Osteoblast (primary cell): ENCODE measurements around the gene KRT15. TPM values are rescaled to one million over a fixed set of nuclear protein-coding genes. Genes with fewer than 3 reads are reported as not detected.

Experiments used
- DNase-seq: peaks from one replicate; pipeline ENCODE4 v3.0.0; 2011; ENCODE audit warnings: low spot score, mixed read lengths; ENCODE audit not compliant: insufficient read length; ENCODE audit errors: missing footprints
- H2AFZ ChIP-seq: 2 replicates; pipeline ENCODE4 v1.6.0; 2011; ENCODE audit warnings: mild to moderate bottlenecking, low read length
- H3K27ac ChIP-seq: 2 replicates; pipeline ENCODE4 v1.5.1; 2011; ENCODE audit warnings: mild to moderate bottlenecking, low read depth, low read length, moderate library complexity
- H3K27me3 ChIP-seq: 2 replicates; pipeline ENCODE4 v1.6.0; 2012; ENCODE audit warnings: mild to moderate bottlenecking, control low read depth, inconsistent platforms, low read length, moderate library complexity; ENCODE audit not compliant: insufficient read depth
- H3K36me3 ChIP-seq: 2 replicates; pipeline ENCODE4 v1.5.1; 2011; ENCODE audit warnings: mild to moderate bottlenecking, low read length, control low read depth, moderate library complexity; ENCODE audit not compliant: insufficient read depth
- H3K4me1 ChIP-seq: 2 replicates; pipeline ENCODE4 v1.5.1; 2011; ENCODE audit warnings: mild to moderate bottlenecking, low read length, control low read depth, moderate library complexity; ENCODE audit not compliant: insufficient read depth
- H3K4me2 ChIP-seq: 2 replicates; pipeline ENCODE4 v1.6.0; 2011; ENCODE audit warnings: mild to moderate bottlenecking, low read length; ENCODE audit not compliant: insufficient read depth
- H3K4me3 ChIP-seq: fragments of 200-600 bp; sonication (generic); 3 replicates; pipeline ENCODE4 v1.5.1; 2012; ENCODE audit warnings: mild to moderate bottlenecking, low read length, inconsistent platforms; ENCODE audit not compliant: insufficient read depth
- H3K79me2 ChIP-seq: 2 replicates; pipeline ENCODE4 v1.6.0; 2012; ENCODE audit warnings: mild to moderate bottlenecking, low read length, control low read depth, inconsistent platforms; ENCODE audit not compliant: insufficient read depth
- H3K9me3 ChIP-seq: 2 replicates; pipeline ENCODE4 v1.5.1; 2011; ENCODE audit warnings: low read depth, low read length, control low read depth
- H4K20me1 ChIP-seq: 2 replicates; pipeline ENCODE4 v1.6.0; 2012; ENCODE audit warnings: mild to moderate bottlenecking, low read length, control low read depth; ENCODE audit not compliant: insufficient read depth
- total RNA-seq: library from RNA; depleted of rRNA; stranded (reverse); fragments of >200 nt; gene quantifications from 2 replicates; pipeline ENCODE4 v1.2.3, GENCODE V29; 2012
- TF ChIP-seq, protein P1 (sequence below): IDR thresholded peaks from 2 replicates; pipeline ENCODE4 v1.5.1; 2011; ENCODE audit warnings: mild to moderate bottlenecking, low read depth, low read length, moderate library complexity; ENCODE audit errors: extremely low read depth

KRT15 gene
- total RNA-seq, 1 donor = 0.72 TPM

DNA sequence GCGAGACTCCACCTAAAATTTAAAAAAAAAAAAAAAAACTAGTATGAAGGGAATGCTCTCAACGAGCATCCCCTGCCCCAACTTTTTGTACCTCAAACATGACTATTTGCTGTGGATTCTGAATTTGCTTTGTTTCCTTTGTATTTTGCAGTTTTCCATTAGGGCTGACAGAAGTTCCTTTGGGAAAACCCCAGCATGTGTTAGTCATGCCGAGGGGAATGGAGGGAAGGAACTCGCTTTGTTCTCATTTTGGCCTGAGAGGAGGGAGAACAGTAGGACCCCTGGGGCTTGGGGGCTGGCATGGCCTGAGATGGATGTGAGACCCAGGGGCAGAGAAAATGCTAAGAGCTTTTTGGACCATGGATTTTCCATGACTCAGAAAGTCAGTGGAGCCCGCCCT, 32.7 kb upstream of the KRT15 start:
- H3K4me1 ChIP-seq = peaks cover 35% of the 10 kb centered on the region
- H3K36me3 ChIP-seq = no peaks in the 10 kb centered on the region
- no peaks in the 10 kb centered on the region for H3K9me3 ChIP-seq
- TF ChIP-seq, protein P1, sequence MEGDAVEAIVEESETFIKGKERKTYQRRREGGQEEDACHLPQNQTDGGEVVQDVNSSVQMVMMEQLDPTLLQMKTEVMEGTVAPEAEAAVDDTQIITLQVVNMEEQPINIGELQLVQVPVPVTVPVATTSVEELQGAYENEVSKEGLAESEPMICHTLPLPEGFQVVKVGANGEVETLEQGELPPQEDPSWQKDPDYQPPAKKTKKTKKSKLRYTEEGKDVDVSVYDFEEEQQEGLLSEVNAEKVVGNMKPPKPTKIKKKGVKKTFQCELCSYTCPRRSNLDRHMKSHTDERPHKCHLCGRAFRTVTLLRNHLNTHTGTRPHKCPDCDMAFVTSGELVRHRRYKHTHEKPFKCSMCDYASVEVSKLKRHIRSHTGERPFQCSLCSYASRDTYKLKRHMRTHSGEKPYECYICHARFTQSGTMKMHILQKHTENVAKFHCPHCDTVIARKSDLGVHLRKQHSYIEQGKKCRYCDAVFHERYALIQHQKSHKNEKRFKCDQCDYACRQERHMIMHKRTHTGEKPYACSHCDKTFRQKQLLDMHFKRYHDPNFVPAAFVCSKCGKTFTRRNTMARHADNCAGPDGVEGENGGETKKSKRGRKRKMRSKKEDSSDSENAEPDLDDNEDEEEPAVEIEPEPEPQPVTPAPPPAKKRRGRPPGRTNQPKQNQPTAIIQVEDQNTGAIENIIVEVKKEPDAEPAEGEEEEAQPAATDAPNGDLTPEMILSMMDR = no peak
- no peak overlapping the region for H3K4me2 ChIP-seq
- H2AFZ ChIP-seq = no peak overlapping the region
- H3K27ac ChIP-seq = no peak overlapping the region
- no peaks in the 10 kb centered on the region for H4K20me1 ChIP-seq
- DNase-seq = peak; percentile 72
- H3K79me2 ChIP-seq = no peaks in the 10 kb centered on the region
- no peak overlapping the region for H3K4me3 ChIP-seq
- H3K27me3 ChIP-seq = peaks cover 5% of the 10 kb centered on the region

DNA sequence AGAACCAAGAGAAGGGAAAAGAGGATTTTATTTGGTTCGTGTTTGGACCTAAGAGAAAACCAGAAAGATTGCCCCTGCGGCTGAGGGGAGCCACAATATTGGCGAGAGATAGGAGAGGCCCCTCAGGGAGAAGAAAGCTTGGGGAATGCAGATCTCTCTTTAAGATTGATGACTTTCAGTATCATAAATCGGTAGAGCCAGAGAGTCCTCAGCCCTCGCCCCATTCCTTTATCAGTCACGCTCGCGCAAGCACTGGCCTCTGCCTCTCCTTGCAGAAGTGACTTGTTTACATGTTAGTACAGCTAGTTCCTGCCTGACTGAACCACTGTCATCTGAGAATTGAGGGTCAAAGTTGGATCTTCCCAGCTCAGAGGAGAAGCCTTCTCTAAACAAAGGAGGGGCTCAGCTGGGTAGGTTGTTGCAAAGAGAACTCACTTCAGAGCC, 30.9 kb upstream of the KRT15 start:
- DNase-seq = no peak
- H3K36me3 ChIP-seq = no peaks in the 10 kb centered on the region
- TF ChIP-seq, protein P1 = no peak
- no peaks in the 10 kb centered on the region for H3K27me3 ChIP-seq
- H3K9me3 ChIP-seq = no peaks in the 10 kb centered on the region
- no peaks in the 10 kb centered on the region for H3K79me2 ChIP-seq
- peak overlapping the region; percentile 81 for H3K27ac ChIP-seq
- no peak overlapping the region for H3K4me3 ChIP-seq
- no peaks in the 10 kb centered on the region for H4K20me1 ChIP-seq
- H3K4me1 ChIP-seq = peaks cover 35% of the 10 kb centered on the region
- H2AFZ ChIP-seq = no peak overlapping the region
- peak overlapping the region; percentile 72 for H3K4me2 ChIP-seq

DNA sequence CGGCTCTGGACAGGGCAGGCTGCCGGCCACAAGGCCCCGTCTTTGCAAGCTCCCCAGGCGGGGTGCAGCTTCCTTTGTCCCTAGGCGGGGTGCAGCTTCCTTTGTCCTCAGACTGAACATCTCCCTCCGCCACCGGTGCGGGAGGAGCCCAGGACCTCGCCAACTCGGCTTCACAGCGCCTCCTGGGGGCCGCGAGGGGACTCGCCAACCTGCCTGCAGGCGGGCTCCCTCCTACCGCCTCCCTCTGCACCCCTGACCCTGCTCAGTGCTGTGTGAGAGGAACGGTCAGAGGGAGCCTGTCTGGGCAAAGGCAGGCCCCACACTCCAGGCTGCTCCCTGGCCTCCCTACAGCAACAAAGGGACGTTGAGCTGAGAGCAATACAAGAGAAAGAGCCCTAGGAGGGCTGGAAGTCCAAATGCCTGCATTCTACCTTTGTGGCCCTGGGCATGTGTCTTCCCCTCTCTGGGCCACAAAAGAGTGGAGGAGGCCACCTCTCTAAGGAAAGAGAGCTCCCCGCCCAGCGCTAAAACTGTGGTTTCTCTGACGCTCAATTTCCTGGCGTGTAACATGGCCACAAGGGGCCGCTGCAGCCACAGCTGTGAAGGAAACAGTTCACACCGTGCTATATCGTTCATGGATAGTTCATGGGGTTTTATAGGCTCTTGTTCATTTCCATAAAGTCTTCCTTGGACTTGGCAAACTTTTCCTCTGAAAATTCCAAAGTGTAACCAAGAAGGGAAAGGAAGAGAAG, 30.3 kb upstream of the KRT15 start:
- peaks cover 35% of the 10 kb centered on the region for H3K4me1 ChIP-seq
- H3K27ac ChIP-seq = peak overlapping the region; percentile 81
- DNase-seq = peak; percentile 97
- H4K20me1 ChIP-seq = no peaks in the 10 kb centered on the region
- no peaks in the 10 kb centered on the region for H3K36me3 ChIP-seq
- peak overlapping the region; percentile 21 for H3K4me3 ChIP-seq
- TF ChIP-seq, protein P1 = peak; percentile 93
- H2AFZ ChIP-seq = peak overlapping the region; percentile 89
- H3K9me3 ChIP-seq = no peaks in the 10 kb centered on the region
- no peaks in the 10 kb centered on the region for H3K79me2 ChIP-seq
- no peaks in the 10 kb centered on the region for H3K27me3 ChIP-seq
- peak overlapping the region; percentile 72 for H3K4me2 ChIP-seq
